ENCODE results near the gene PDE6B. TPM values are rescaled to one million over a fixed set of nuclear protein-coding genes. Genes with fewer than 3 reads are reported as not detected.

The PDE6B gene
- total and polyA plus RNA-seq, 2 of the 13 experiments (the other 11 are each of a cell fraction or from before 2014, with no cell fraction given): 0.38 to 0.40 TPM

DNA sequence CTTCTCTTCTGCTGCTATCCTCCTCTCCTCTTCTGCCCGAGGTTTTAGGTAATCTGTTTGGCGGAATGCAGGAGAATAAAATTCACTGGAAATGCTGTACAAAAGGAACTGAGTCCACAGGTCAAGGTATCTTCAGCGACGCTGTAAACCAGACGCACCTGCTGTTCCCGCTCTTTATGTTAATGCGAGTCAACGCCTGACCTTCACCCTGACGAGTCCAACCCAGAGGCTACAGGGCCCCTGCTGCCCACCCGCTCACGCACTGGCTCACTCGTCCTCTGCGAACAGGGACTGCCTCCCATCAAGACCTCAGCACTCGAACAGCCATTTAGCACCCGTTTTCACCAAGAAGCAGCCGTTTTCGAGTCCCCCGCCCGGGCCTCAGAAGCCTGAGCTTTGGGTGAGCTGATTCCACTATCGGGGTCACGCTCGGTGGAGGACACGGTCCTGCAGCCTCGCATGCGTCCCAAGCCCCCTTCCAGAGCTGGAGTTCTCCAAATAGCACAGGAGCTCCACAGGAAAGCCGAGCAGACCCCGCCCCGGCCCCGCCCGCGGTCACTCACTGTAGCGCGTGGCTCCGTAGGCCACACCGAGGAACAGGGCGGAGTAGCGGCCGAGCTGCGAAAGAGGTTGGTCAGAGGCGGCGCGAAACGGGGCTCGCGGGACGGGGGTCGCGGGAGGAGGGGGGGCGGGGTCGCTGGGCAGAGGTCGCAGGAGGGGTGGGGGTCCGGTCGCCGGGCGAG is 48.1 kb downstream of the PDE6B start (continued):
- TF ChIP-seq, protein P1, sequence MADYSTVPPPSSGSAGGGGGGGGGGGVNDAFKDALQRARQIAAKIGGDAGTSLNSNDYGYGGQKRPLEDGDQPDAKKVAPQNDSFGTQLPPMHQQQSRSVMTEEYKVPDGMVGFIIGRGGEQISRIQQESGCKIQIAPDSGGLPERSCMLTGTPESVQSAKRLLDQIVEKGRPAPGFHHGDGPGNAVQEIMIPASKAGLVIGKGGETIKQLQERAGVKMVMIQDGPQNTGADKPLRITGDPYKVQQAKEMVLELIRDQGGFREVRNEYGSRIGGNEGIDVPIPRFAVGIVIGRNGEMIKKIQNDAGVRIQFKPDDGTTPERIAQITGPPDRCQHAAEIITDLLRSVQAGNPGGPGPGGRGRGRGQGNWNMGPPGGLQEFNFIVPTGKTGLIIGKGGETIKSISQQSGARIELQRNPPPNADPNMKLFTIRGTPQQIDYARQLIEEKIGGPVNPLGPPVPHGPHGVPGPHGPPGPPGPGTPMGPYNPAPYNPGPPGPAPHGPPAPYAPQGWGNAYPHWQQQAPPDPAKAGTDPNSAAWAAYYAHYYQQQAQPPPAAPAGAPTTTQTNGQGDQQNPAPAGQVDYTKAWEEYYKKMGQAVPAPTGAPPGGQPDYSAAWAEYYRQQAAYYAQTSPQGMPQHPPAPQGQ (CRISPR knock-in tag; IDR thresholded peaks at IDR 0.05; ENCODE audit: borderline replicate concordance): no peak
- TF ChIP-seq, protein P2, sequence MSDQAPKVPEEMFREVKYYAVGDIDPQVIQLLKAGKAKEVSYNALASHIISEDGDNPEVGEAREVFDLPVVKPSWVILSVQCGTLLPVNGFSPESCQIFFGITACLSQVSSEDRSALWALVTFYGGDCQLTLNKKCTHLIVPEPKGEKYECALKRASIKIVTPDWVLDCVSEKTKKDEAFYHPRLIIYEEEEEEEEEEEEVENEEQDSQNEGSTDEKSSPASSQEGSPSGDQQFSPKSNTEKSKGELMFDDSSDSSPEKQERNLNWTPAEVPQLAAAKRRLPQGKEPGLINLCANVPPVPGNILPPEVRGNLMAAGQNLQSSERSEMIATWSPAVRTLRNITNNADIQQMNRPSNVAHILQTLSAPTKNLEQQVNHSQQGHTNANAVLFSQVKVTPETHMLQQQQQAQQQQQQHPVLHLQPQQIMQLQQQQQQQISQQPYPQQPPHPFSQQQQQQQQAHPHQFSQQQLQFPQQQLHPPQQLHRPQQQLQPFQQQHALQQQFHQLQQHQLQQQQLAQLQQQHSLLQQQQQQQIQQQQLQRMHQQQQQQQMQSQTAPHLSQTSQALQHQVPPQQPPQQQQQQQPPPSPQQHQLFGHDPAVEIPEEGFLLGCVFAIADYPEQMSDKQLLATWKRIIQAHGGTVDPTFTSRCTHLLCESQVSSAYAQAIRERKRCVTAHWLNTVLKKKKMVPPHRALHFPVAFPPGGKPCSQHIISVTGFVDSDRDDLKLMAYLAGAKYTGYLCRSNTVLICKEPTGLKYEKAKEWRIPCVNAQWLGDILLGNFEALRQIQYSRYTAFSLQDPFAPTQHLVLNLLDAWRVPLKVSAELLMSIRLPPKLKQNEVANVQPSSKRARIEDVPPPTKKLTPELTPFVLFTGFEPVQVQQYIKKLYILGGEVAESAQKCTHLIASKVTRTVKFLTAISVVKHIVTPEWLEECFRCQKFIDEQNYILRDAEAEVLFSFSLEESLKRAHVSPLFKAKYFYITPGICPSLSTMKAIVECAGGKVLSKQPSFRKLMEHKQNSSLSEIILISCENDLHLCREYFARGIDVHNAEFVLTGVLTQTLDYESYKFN (CRISPR knock-in tag; conservative IDR thresholded peaks at IDR 0.05): peak; percentile 51; the same call in 1 of the 2 replicates
- TF ChIP-seq NCOR1 (IDR thresholded peaks at IDR 0.05; ENCODE audit: borderline replicate concordance, low read length): no peak
- TF ChIP-seq, protein P3, sequence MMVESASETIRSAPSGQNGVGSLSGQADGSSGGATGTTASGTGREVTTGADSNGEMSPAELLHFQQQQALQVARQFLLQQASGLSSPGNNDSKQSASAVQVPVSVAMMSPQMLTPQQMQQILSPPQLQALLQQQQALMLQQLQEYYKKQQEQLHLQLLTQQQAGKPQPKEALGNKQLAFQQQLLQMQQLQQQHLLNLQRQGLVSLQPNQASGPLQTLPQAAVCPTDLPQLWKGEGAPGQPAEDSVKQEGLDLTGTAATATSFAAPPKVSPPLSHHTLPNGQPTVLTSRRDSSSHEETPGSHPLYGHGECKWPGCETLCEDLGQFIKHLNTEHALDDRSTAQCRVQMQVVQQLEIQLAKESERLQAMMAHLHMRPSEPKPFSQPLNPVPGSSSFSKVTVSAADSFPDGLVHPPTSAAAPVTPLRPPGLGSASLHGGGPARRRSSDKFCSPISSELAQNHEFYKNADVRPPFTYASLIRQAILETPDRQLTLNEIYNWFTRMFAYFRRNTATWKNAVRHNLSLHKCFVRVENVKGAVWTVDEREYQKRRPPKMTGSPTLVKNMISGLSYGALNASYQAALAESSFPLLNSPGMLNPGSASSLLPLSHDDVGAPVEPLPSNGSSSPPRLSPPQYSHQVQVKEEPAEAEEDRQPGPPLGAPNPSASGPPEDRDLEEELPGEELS (CRISPR knock-in tag; IDR thresholded peaks at IDR 0.05): 0 out of 2 replicates have a peak, but pooled peaks have one; percentile 13
- TF ChIP-seq RNF2 (conservative IDR thresholded peaks at IDR 0.05; ENCODE audit: low read depth): peak; percentile 77
- TF ChIP-seq IRX3 (CRISPR knock-in tag; IDR thresholded peaks at IDR 0.05; ENCODE audit: borderline replicate concordance, low read depth): peak; percentile 45; the same call in 1 of the 2 replicates
- peak; percentile 5; the same call in 1 of the 2 replicates for TF ChIP-seq TARDBP (CRISPR knock-in tag; IDR thresholded peaks at IDR 0.05)
- TF ChIP-seq, protein P4, sequence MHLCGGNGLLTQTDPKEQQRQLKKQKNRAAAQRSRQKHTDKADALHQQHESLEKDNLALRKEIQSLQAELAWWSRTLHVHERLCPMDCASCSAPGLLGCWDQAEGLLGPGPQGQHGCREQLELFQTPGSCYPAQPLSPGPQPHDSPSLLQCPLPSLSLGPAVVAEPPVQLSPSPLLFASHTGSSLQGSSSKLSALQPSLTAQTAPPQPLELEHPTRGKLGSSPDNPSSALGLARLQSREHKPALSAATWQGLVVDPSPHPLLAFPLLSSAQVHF (CRISPR knock-in tag; IDR thresholded peaks at IDR 0.05): peak; percentile 71; the same call in 1 of the 2 replicates
- TF ChIP-seq, protein P5, sequence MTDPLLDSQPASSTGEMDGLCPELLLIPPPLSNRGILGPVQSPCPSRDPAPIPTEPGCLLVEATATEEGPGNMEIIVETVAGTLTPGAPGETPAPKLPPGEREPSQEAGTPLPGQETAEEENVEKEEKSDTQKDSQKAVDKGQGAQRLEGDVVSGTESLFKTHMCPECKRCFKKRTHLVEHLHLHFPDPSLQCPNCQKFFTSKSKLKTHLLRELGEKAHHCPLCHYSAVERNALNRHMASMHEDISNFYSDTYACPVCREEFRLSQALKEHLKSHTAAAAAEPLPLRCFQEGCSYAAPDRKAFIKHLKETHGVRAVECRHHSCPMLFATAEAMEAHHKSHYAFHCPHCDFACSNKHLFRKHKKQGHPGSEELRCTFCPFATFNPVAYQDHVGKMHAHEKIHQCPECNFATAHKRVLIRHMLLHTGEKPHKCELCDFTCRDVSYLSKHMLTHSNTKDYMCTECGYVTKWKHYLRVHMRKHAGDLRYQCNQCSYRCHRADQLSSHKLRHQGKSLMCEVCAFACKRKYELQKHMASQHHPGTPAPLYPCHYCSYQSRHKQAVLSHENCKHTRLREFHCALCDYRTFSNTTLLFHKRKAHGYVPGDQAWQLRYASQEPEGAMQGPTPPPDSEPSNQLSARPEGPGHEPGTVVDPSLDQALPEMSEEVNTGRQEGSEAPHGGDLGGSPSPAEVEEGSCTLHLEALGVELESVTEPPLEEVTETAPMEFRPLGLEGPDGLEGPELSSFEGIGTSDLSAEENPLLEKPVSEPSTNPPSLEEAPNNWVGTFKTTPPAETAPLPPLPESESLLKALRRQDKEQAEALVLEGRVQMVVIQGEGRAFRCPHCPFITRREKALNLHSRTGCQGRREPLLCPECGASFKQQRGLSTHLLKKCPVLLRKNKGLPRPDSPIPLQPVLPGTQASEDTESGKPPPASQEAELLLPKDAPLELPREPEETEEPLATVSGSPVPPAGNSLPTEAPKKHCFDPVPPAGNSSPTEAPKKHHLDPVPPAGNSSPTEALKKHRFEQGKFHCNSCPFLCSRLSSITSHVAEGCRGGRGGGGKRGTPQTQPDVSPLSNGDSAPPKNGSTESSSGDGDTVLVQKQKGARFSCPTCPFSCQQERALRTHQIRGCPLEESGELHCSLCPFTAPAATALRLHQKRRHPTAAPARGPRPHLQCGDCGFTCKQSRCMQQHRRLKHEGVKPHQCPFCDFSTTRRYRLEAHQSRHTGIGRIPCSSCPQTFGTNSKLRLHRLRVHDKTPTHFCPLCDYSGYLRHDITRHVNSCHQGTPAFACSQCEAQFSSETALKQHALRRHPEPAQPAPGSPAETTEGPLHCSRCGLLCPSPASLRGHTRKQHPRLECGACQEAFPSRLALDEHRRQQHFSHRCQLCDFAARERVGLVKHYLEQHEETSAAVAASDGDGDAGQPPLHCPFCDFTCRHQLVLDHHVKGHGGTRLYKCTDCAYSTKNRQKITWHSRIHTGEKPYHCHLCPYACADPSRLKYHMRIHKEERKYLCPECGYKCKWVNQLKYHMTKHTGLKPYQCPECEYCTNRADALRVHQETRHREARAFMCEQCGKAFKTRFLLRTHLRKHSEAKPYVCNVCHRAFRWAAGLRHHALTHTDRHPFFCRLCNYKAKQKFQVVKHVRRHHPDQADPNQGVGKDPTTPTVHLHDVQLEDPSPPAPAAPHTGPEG (CRISPR knock-in tag; IDR thresholded peaks at IDR 0.05): 0 out of 2 replicates have a peak, but pooled peaks have one; percentile 5
